Effector memory CD4-positive, alpha-beta T cell (primary cell): ENCODE data around the gene OR13F1.

Source experiments
- DNase-seq, 3 donors: peaks; one replicate each; pipeline ENCODE4 v3.0.0-alpha.2; 2020
- H3K27ac ChIP-seq: 2 replicates; pipeline ENCODE4 v1.7.0; 2013; ENCODE audit warnings: mild to moderate bottlenecking, low read length, moderate library complexity; ENCODE audit not compliant: insufficient read depth, poor library complexity, severe bottlenecking
- H3K27me3 ChIP-seq: replicated peaks from 2 replicates; pipeline ENCODE4 v1.7.0; 2013; ENCODE audit warnings: mild to moderate bottlenecking, low read length; ENCODE audit not compliant: insufficient read depth, control insufficient read depth, poor library complexity, severe bottlenecking
- H3K36me3 ChIP-seq: 2 replicates; pipeline ENCODE4 v1.7.0; 2013; ENCODE audit warnings: mild to moderate bottlenecking, low read length, moderate library complexity; ENCODE audit not compliant: control insufficient read depth, insufficient read depth
- H3K4me1 ChIP-seq: 2 replicates; pipeline ENCODE4 v1.7.0; 2013; ENCODE audit warnings: low read length, mild to moderate bottlenecking; ENCODE audit not compliant: control insufficient read depth, insufficient read depth, poor library complexity, severe bottlenecking
- H3K4me3 ChIP-seq: 2 replicates; pipeline ENCODE4 v1.7.0; 2013; ENCODE audit warnings: low read length, low read depth, mild to moderate bottlenecking; ENCODE audit not compliant: insufficient read depth, poor library complexity, severe bottlenecking
- H3K9me3 ChIP-seq: 2 replicates; pipeline ENCODE4 v1.7.0; 2013; ENCODE audit warnings: mild to moderate bottlenecking, low read length, moderate library complexity; ENCODE audit not compliant: control insufficient read depth
- total RNA-seq, 3 donors: gene quantifications; one replicate each; lab custom pipeline; 2026; lab: John Stamatoyannopoulos, UW

Gene OR13F1
- total RNA-seq = 0 reads per million in 3 donors

- Histone ChIP-seq H3K27ac (no peak within 1 kb of the TSS), H3K36me3 (no peaks in the 10 kb centered on the region), H3K4me1 (no peaks in the 10 kb centered on the region), H3K4me3 (no peak within 1 kb of the TSS), H3K9me3 (no peaks in the 10 kb centered on the region), H3K27me3 (no peaks in the 10 kb centered on the region)
- DNase-seq = no peak
Observed at GRCh38 chr9:104503963-104504362, at the start of gene OR13F1. TSS of gene OR13F1 (plus strand) at chr9:104504263. CDS start at chr9:104504263, 0 bp downstream.

- no peaks in the 10 kb centered on the region for H3K9me3 ChIP-seq
- no peak overlapping the region for H3K4me3 ChIP-seq
- H3K27ac ChIP-seq = no peak overlapping the region
- H3K36me3 ChIP-seq = no peaks in the 10 kb centered on the region
- no peaks in the 10 kb centered on the region for H3K4me1 ChIP-seq
- no peak for DNase-seq
- H3K27me3 ChIP-seq = no peaks in the 10 kb centered on the region
Observed at GRCh38 chr9:104456831-104457230, 47.2 kb upstream of the OR13F1 start.

GRCh38 chr9:104463864-104464263 is 40.2 kb upstream of the OR13F1 start:
- Histone ChIP-seq H3K4me3 (no peak overlapping the region), H3K9me3 (no peaks in the 10 kb centered on the region), H3K27ac (no peak overlapping the region), H3K27me3 (no peaks in the 10 kb centered on the region), H3K4me1 (no peaks in the 10 kb centered on the region), H3K36me3 (no peaks in the 10 kb centered on the region)
- no peak for DNase-seq

- Histone ChIP-seq H3K4me3 (no peak overlapping the region), H3K36me3 (no peaks in the 10 kb centered on the region), H3K27ac (no peak overlapping the region), H3K4me1 (no peaks in the 10 kb centered on the region), H3K9me3 (no peaks in the 10 kb centered on the region), H3K27me3 (no peaks in the 10 kb centered on the region)
- DNase-seq = no peak
Observed at GRCh38 chr9:104468261-104468660, 35.8 kb upstream of the OR13F1 start.

GRCh38 chr9:104482921-104483570 is 21.0 kb upstream of the OR13F1 start:
- Histone ChIP-seq H3K4me1 (no peaks in the 10 kb centered on the region), H3K9me3 (no peaks in the 10 kb centered on the region), H3K4me3 (no peak overlapping the region), H3K27ac (no peak overlapping the region), H3K36me3 (no peaks in the 10 kb centered on the region), H3K27me3 (no peaks in the 10 kb centered on the region)
- no peak for DNase-seq

GRCh38 chr9:104485014-104485413 is 19.0 kb upstream of the OR13F1 start:
- no peaks in the 10 kb centered on the region for H3K9me3 ChIP-seq
- DNase-seq = no peak
- H3K4me1 ChIP-seq = no peaks in the 10 kb centered on the region
- H3K27ac ChIP-seq = no peak overlapping the region
- no peaks in the 10 kb centered on the region for H3K27me3 ChIP-seq
- no peaks in the 10 kb centered on the region for H3K36me3 ChIP-seq
- no peak overlapping the region for H3K4me3 ChIP-seq

GRCh38 chr9:104494808-104495207 is 9.3 kb upstream of the OR13F1 start:
- Histone ChIP-seq H3K27ac (no peak overlapping the region), H3K9me3 (no peaks in the 10 kb centered on the region), H3K36me3 (no peaks in the 10 kb centered on the region), H3K4me3 (no peak overlapping the region), H3K4me1 (no peaks in the 10 kb centered on the region), H3K27me3 (no peaks in the 10 kb centered on the region)
- DNase-seq = no peak

GRCh38 chr9:104503440-104503839 is 623 bp upstream of the OR13F1 start:
- no peaks in the 10 kb centered on the region for H3K27me3 ChIP-seq
- no peak overlapping the region for H3K27ac ChIP-seq
- no peak overlapping the region for H3K4me3 ChIP-seq
- no peaks in the 10 kb centered on the region for H3K9me3 ChIP-seq
- no peaks in the 10 kb centered on the region for H3K4me1 ChIP-seq
- DNase-seq = no peak
- no peaks in the 10 kb centered on the region for H3K36me3 ChIP-seq

GRCh38 chr9:104506565-104506964 is 2.5 kb downstream of the OR13F1 start:
- Histone ChIP-seq H3K27ac (no peak overlapping the region), H3K9me3 (no peaks in the 10 kb centered on the region), H3K4me1 (no peaks in the 10 kb centered on the region), H3K27me3 (no peaks in the 10 kb centered on the region), H3K4me3 (no peak overlapping the region), H3K36me3 (no peaks in the 10 kb centered on the region)
- DNase-seq = no peak

- no peak for DNase-seq
- Histone ChIP-seq H3K4me1 (no peaks in the 10 kb centered on the region), H3K9me3 (no peaks in the 10 kb centered on the region), H3K36me3 (no peaks in the 10 kb centered on the region), H3K27ac (no peak overlapping the region), H3K27me3 (no peaks in the 10 kb centered on the region), H3K4me3 (no peak overlapping the region)
Observed at GRCh38 chr9:104514901-104515300, 10.8 kb downstream of the OR13F1 start.
